Endothelial cell of umbilical vein (primary cell): Measurements from ENCODE around the gene SCAF1.

Experiments used
- EZH2 ChIP-seq: IDR thresholded peaks from 2 replicates; pipeline ENCODE4 v1.6.1; 2012; ENCODE audit warnings: borderline replicate concordance, low read depth, mild to moderate bottlenecking, moderate library complexity, low read length, inconsistent platforms; ENCODE audit not compliant: severe bottlenecking
- MYC ChIP-seq: IDR thresholded peaks from one replicate; pipeline ENCODE4 v1.6.1; 2011; ENCODE audit warnings: mild to moderate bottlenecking, low read depth, low read length
- TF ChIP-seq, protein P1 (sequence below), 2 donors: IDR thresholded peaks; 1 replicate in 1 of 2; 2 replicates in 1 of 2; pipeline ENCODE4 v1.5.1; 2011; ENCODE audit warnings: low read length in 2 of 2, mild to moderate bottlenecking in 2 of 2, moderate library complexity in 2 of 2, control low read depth in 1 of 2, inconsistent platforms in 1 of 2, low read depth in 1 of 2; ENCODE audit not compliant: insufficient read depth in 1 of 2; ENCODE audit errors: extremely low read depth in 1 of 2

DNA sequence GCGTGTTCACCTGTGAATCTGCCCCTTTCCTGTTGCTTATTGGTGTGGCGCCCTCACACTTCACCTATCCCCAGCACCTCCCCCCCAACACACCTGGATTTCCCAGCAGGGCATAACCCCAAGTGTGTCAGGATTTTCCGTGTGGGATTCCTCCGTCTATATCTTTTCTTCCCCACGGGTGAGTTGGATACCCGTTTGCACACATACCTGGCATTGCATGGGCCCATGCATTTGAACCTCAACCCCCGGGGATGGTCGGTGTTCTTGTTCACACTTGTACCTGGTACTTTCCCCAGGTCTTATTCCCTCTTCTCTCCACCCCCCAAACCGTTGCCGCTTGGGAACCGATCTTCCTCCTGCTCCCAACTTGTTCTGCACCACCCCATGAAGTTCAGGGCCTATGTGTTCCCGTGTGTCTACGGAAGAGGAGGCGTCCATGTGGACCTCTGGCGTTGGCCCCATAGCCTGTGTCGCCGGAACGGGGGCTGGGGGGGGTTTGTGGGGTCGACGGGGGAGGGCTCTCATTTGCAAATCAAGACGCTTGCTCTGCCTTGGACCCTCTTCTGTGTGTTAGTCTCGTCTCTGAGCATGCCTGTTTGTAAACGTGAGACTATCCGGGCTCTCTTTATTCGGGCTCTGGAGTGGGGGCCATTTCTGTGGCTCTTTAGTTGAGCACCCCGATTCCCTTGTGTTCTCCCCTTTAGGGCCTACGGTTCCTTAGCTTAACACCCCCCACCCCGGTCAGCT lies 49.4 kb upstream of the SCAF1 start:
- TF ChIP-seq, protein P1, sequence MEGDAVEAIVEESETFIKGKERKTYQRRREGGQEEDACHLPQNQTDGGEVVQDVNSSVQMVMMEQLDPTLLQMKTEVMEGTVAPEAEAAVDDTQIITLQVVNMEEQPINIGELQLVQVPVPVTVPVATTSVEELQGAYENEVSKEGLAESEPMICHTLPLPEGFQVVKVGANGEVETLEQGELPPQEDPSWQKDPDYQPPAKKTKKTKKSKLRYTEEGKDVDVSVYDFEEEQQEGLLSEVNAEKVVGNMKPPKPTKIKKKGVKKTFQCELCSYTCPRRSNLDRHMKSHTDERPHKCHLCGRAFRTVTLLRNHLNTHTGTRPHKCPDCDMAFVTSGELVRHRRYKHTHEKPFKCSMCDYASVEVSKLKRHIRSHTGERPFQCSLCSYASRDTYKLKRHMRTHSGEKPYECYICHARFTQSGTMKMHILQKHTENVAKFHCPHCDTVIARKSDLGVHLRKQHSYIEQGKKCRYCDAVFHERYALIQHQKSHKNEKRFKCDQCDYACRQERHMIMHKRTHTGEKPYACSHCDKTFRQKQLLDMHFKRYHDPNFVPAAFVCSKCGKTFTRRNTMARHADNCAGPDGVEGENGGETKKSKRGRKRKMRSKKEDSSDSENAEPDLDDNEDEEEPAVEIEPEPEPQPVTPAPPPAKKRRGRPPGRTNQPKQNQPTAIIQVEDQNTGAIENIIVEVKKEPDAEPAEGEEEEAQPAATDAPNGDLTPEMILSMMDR (IDR thresholded peaks at IDR 0.05; ENCODE audit: extremely low read depth in 1 of 2, insufficient read depth in 1 of 2, low read depth in 1 of 2, low read length in 2 of 2): no peak
- no peak for TF ChIP-seq EZH2
- TF ChIP-seq MYC: no peak
